Activated naive CD4-positive, alpha-beta T cell treated with anti-CD3 and anti-CD28 coated beads for 36 hours (primary cell): Measurements from ENCODE around the gene C1GALT1C1L. TPM values are rescaled to one million over a fixed set of nuclear protein-coding genes. Genes with fewer than 3 reads are reported as not detected.

Source experiments
- CTCF ChIA-PET: fragments of 350-600 bp; sonication (Branson Sonifier 250); formaldehyde crosslinking; loops from one replicate; lab custom pipeline; 2021; ENCODE audit warnings: antibody characterized with exemption; lab: Charles Lee
- DNase-seq: peaks from one replicate; pipeline ENCODE4 v3.0.0-alpha.2; 2020
- H3K27ac Mint-ChIP-seq: one replicate; pipeline ENCODE4 v1.8.0; 2021; ENCODE audit warnings: mild to moderate bottlenecking, mixed read lengths
- H3K27me3 Mint-ChIP-seq: one replicate; pipeline ENCODE4 v1.8.0; 2021; ENCODE audit warnings: low read depth, mixed read lengths
- H3K36me3 Mint-ChIP-seq: one replicate; pipeline ENCODE4 v1.8.0; 2021; ENCODE audit warnings: low read depth, mixed read lengths
- H3K4me1 Mint-ChIP-seq: one replicate; pipeline ENCODE4 v1.8.0; 2021; ENCODE audit warnings: low read depth, mixed read lengths
- H3K4me3 Mint-ChIP-seq: one replicate; pipeline ENCODE4 v1.8.0; 2021; ENCODE audit warnings: mild to moderate bottlenecking, moderate library complexity, mixed read lengths
- H3K9me3 Mint-ChIP-seq: one replicate; pipeline ENCODE4 v1.8.0; 2021; ENCODE audit warnings: mixed read lengths
- intact Hi-C: fragments of 100-400 bp; cut with micrococcal nuclease; formaldehyde crosslinking; loops from one replicate; pipeline ENCODE4 v1.15.1; 2023
- total RNA-seq, 2 experiments: library from RNA; stranded (reverse); gene quantifications; one replicate each; pipeline ENCODE4 v1.2.3, GENCODE V29; 2021

The C1GALT1C1L gene
- not detected for total RNA-seq

DNA sequence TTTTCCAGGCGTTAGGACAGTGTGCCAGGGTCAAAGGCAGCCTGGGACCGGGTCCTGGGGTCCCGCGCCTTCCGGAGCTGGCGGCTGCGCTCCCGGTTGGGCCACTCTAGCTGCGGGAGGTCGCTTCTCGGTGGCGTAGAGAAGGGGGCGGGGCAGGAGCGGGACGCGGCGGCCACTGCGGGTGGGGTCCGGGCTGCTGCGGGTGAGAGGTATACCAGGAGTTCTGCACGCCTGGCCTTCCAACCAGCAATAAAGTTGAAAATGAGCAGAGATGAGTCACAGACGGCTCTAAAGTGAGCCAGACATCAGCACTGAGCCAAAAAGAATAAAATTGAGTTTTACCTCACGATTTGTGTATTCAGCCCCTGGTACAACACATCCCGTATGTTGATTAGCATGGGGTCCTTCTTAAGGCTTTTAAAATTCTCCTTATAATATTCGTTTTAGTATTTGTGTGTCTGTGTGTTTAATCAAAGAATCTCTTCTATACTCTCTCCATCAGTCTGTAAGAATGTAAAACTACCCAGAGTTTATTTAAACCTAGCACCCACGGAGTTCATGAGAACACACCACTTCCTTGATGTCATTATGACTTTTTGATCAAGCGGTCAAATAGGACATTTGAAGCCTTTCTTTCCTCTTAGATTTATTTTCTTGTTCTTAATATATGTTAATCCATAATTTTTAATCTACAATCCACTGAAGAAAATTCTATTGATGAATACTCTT is at the start of gene C1GALT1C1L:
Gene C1GALT1C1L (minus strand): TSS at position 108 of the 729 bp plus-strand sequence. CDS start 107 bp downstream, at position 1.
- no peak within 1 kb of the TSS for H3K27ac Mint-ChIP-seq
- H3K27me3 Mint-ChIP-seq: peaks cover 28% of the 10 kb centered on the region
- CTCF ChIA-PET: no interaction called here
- H3K4me1 Mint-ChIP-seq: no peaks in the 10 kb centered on the region
- H3K9me3 Mint-ChIP-seq: no peaks in the 10 kb centered on the region
- no peaks in the 10 kb centered on the region for H3K36me3 Mint-ChIP-seq
- intact Hi-C loops: no loop called here
- peak; percentile 49 for DNase-seq
- H3K4me3 Mint-ChIP-seq: peak within 1 kb of the TSS; percentile 55

DNA sequence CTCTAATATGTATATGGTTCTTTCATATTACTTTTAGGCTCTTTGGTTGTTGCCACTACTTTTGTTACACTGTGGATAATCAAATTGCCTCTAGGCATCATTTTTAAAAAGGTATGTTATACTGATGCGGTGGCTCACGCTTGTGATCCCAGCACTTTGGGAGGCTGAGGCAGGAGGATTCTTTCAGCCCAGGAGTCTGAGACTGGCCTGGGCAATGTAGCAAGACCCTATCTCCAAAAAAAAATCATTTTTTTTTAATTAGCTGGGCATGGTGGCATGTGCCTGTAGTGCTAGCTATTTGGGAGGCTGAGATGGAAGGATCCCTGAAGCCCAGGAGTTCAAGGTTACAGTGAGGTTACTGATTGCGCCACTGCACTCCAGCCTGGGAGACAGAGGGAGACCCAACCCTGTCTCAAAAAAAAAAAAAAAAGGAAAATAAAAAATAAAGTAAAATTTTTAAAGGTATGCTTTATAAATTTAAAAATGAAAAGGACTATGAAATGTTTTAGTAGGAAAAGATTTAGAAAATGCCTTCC is 49.5 kb upstream of the C1GALT1C1L start:
- H3K4me1 Mint-ChIP-seq: no peaks in the 10 kb centered on the region
- intact Hi-C loops: no loop called here
- no peaks in the 10 kb centered on the region for H3K9me3 Mint-ChIP-seq
- no peaks in the 10 kb centered on the region for H3K36me3 Mint-ChIP-seq
- H3K27ac Mint-ChIP-seq: no peak overlapping the region
- CTCF ChIA-PET: no interaction called here
- H3K4me3 Mint-ChIP-seq: no peak overlapping the region
- no peak for DNase-seq
- no peaks in the 10 kb centered on the region for H3K27me3 Mint-ChIP-seq

DNA sequence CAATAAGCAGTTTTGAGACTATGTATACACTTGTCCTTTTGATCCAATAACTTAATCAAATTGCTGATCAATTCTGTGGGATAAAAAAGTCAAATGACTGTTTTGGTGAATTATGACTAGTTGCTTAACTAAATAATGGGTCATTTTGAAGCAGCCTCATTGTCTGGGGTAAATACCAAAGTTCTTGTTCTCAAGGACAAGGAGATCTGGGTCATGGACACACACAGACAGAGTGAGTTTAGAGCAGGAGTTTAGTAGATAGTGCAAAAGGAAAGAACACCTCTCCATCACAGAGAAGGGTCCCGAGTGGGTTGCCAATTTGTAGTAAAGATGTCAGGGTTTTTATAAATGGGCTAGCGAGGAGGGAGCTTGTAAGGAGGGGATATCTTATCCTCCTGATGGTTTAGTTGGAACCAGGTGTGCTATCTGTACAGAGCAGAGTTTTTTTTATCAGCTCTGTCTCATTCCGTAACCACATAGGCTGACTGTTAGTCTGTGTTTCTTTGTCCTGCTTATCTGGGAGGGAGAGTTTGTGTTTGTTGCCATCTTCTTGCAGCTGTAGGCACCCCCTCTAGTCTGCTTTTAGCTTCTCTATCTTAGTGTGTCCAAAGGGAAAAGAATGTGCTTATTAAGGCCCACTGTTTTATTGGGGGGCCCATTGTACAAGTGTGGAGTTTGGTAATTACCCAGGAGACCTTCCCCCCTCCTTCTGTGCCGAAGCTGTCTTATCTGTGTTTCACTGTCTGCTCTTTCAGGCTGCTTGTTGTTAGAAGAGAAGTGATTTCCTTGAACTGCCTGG is 48.7 kb upstream of the C1GALT1C1L start:
- Mint-ChIP-seq H3K36me3 (no peaks in the 10 kb centered on the region), H3K4me1 (no peaks in the 10 kb centered on the region), H3K27ac (no peak overlapping the region), H3K4me3 (no peak overlapping the region), H3K9me3 (no peaks in the 10 kb centered on the region), H3K27me3 (no peaks in the 10 kb centered on the region)
- no peak for DNase-seq
- intact Hi-C loops: no loop called here
- CTCF ChIA-PET: no interaction called here

DNA sequence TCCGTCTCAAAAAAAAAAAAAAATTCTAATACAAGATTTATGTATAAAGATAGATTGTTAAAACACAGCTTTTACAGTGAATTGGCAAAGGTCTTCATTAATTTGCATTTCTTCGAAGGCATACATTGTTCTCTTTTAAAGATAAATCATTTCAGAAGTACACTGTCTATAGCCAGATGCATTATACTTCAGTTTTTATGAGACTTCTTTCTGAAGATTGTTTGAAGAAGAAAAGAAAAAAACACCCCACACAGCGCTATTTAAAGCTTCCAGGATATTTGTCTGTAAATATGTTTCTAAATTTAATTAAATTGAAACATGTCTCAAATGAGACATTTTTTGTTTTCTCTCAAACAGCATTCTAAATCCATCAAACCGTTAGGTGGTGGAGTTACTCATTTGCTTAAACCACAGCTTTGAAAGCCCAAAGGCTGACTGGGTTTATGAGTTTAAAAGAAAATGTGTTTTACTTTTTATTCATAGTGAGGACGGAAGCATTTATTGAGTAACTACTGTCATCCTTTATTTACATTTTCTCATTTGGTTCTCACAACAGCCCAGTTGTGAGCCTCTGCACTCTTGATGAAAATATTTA is 42.4 kb upstream of the C1GALT1C1L start:
- no peaks in the 10 kb centered on the region for H3K27me3 Mint-ChIP-seq
- no peaks in the 10 kb centered on the region for H3K4me1 Mint-ChIP-seq
- H3K27ac Mint-ChIP-seq: no peak overlapping the region
- no peaks in the 10 kb centered on the region for H3K9me3 Mint-ChIP-seq
- no peaks in the 10 kb centered on the region for H3K36me3 Mint-ChIP-seq
- H3K4me3 Mint-ChIP-seq: no peak overlapping the region
- no peak for DNase-seq
- CTCF ChIA-PET: no interaction called here
- intact Hi-C loops: no loop called here

DNA sequence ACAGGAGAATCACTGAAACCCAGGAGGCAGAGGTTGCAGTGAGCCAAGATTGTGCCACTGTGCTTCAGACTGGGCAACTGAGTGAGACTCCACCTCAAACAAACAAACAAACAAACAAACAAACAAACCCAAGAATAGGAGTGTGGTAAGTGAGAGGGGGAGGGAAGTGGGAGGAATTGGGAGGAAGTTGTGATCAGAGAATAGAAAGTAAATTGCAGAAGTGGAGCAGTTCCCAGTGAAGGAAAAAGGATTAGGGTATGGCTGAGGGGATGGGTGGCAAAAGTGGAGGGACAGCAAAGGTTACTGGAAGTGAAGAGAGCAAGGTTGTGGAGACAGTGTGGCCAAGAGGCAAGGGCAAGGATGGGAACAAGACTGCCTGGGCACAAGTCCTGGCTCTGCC is 41.1 kb upstream of the C1GALT1C1L start:
- H3K9me3 Mint-ChIP-seq: no peaks in the 10 kb centered on the region
- no peak overlapping the region for H3K27ac Mint-ChIP-seq
- CTCF ChIA-PET: no interaction called here
- intact Hi-C loops: no loop called here
- H3K36me3 Mint-ChIP-seq: no peaks in the 10 kb centered on the region
- no peaks in the 10 kb centered on the region for H3K4me1 Mint-ChIP-seq
- H3K27me3 Mint-ChIP-seq: no peaks in the 10 kb centered on the region
- no peak for DNase-seq
- H3K4me3 Mint-ChIP-seq: no peak overlapping the region

DNA sequence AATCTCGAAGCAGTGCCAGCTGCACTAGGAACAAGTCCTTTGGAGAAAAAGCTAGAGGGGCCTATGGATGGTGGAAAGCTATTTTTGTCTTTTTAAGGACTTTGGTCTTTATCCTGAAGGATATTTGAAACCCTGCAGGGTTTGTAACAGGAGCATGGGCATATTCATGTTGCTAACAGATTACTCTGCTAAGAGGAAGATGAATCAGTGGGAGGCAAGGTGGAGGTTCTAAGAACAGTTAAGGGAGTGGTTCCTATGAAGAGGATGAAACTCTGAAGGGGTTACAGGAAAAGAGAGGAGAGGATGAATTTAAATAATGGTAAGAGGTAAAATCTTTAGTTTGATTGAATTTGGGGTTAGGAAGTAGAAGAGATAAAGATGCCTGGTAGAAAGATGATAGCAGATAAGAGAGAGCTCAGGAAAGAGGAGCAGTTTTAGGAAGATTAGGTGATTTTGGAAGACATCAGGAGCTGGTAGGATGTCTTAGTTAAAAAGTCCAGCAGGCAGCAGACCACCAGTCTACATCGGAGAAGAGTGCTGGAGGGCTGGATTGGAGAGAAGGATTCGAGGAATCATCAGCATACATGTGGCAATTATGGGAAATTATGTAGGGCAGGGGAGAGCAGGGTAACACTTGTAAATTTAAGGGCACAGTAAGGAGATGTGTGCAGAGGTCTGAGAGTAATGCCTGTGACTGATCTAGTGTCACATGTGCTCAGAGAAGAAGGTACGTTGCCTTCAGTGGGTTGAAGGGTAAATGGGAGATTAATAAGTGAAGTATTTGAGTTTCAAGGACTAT is 39.3 kb upstream of the C1GALT1C1L start:
- Mint-ChIP-seq H3K9me3 (no peaks in the 10 kb centered on the region), H3K4me3 (no peak overlapping the region), H3K27me3 (peaks cover 3% of the 10 kb centered on the region), H3K36me3 (no peaks in the 10 kb centered on the region), H3K4me1 (no peaks in the 10 kb centered on the region), H3K27ac (no peak overlapping the region)
- no peak for DNase-seq
- intact Hi-C loops: no loop called here
- CTCF ChIA-PET: interaction anchor here (0.6 kb wide), 1 partner anchor 18 kb away, joined by 9 read pairs; no protein-coding TSS in a partner anchor

- Mint-ChIP-seq H3K27ac (no peak overlapping the region), H3K4me3 (no peak overlapping the region), H3K4me1 (no peaks in the 10 kb centered on the region), H3K9me3 (no peaks in the 10 kb centered on the region), H3K36me3 (no peaks in the 10 kb centered on the region), H3K27me3 (peaks cover 3% of the 10 kb centered on the region)
- CTCF ChIA-PET: no interaction called here
- DNase-seq: no peak
- intact Hi-C loops: no loop called here
Observed at GRCh38 chr2:43714164-43714563, 37.9 kb upstream of the C1GALT1C1L start.

DNA sequence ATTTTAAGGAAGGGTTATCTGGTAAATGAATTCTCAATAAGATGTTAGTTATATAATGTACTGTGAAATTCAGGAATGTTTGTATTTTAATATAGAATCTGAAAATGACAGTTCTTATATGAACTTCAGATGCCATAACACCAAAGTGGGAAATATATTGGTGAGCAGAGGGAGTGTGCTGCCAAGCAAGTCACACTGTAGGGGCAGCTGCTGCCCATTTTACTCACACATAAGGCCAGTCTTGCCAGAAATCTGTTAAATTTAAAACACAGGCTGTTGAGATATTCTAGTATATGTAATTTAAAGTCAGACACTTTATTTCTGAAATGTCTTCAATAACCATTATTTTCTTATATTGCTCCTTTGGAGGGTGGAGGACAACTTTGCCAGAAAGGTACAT is 34.6 kb upstream of the C1GALT1C1L start:
- Mint-ChIP-seq H3K36me3 (no peaks in the 10 kb centered on the region), H3K27me3 (peaks cover 3% of the 10 kb centered on the region), H3K4me3 (no peak overlapping the region), H3K9me3 (no peaks in the 10 kb centered on the region), H3K27ac (no peak overlapping the region), H3K4me1 (no peaks in the 10 kb centered on the region)
- CTCF ChIA-PET: interaction anchor here (0.6 kb wide), 1 partner anchor 18 kb away, joined by 5 read pairs; no protein-coding TSS in a partner anchor
- DNase-seq: no peak
- intact Hi-C loops: no loop called here

GRCh38 chr2:43708891-43709290 is 32.7 kb upstream of the C1GALT1C1L start:
- Mint-ChIP-seq H3K4me3 (no peak overlapping the region), H3K9me3 (no peaks in the 10 kb centered on the region), H3K4me1 (no peaks in the 10 kb centered on the region), H3K36me3 (no peaks in the 10 kb centered on the region), H3K27me3 (peaks cover 3% of the 10 kb centered on the region), H3K27ac (no peak overlapping the region)
- no peak for DNase-seq
- intact Hi-C loops: no loop called here
- CTCF ChIA-PET: no interaction called here

GRCh38 chr2:43708178-43708577 is 31.9 kb upstream of the C1GALT1C1L start:
- CTCF ChIA-PET: no interaction called here
- Mint-ChIP-seq H3K27me3 (peaks cover 3% of the 10 kb centered on the region), H3K36me3 (no peaks in the 10 kb centered on the region), H3K4me1 (no peaks in the 10 kb centered on the region), H3K27ac (no peak overlapping the region), H3K9me3 (no peaks in the 10 kb centered on the region), H3K4me3 (no peak overlapping the region)
- DNase-seq: no peak
- intact Hi-C loops: no loop called here

GRCh38 chr2:43707255-43708015 is 31.2 kb upstream of the C1GALT1C1L start:
- no peak overlapping the region for H3K27ac Mint-ChIP-seq
- intact Hi-C loops: no loop called here
- no peaks in the 10 kb centered on the region for H3K36me3 Mint-ChIP-seq
- H3K27me3 Mint-ChIP-seq: peaks cover 6% of the 10 kb centered on the region
- H3K4me3 Mint-ChIP-seq: no peak overlapping the region
- CTCF ChIA-PET: no interaction called here
- H3K9me3 Mint-ChIP-seq: no peaks in the 10 kb centered on the region
- DNase-seq: no peak
- no peaks in the 10 kb centered on the region for H3K4me1 Mint-ChIP-seq
